Renal cortical epithelial cell (primary cell): ENCODE measurements around the gene CEP57. TPM values are rescaled to one million over a fixed set of nuclear protein-coding genes. Genes with fewer than 3 reads are reported as not detected.
A peak's percentile ranks its signal among the peaks of the same experiment; 100 is the strongest.
"Not testable (repeated sequence)": the region's sequence is repeated elsewhere in the genome, so short reads cannot be mapped to it uniquely, and the experiment has no call there.

Experiments used
- DNase-seq: peaks from one replicate; pipeline ENCODE4 v3.0.0-alpha.2; 2011; ENCODE audit warnings: low read depth
- total RNA-seq: library from RNA; depleted of rRNA; stranded (reverse); fragments of >200 nt; gene quantifications from 2 replicates; pipeline ENCODE4 v1.2.3, GENCODE V29; 2014

Gene CEP57
- total RNA-seq, 1 donor from 2014 or later, result 40.8 TPM

- DNase-seq, result not testable (repeated sequence)
These were observed 64.1 kb downstream of the CEP57 start for GRCh38 chr11:95854362-95854761.

DNA sequence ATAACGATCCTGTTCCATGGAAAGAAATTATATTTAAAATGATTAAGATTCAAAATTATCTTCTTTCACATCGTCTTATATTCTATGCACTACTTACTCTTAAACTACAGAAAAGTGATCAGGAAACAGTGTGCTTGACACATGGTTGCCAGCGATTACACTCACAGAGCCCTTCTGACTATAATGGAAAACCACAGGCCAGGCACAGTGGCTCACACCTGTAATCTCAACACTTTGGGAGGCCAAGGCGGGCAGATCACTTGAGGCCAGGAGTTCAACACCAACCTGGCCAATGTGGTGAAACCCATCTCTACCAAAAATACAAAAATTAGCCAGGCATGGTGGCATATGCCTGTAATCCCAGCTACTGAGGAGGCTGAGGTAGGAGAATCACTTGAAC, 69.7 kb downstream of the CEP57 start:
- not testable (repeated sequence) for DNase-seq

DNA sequence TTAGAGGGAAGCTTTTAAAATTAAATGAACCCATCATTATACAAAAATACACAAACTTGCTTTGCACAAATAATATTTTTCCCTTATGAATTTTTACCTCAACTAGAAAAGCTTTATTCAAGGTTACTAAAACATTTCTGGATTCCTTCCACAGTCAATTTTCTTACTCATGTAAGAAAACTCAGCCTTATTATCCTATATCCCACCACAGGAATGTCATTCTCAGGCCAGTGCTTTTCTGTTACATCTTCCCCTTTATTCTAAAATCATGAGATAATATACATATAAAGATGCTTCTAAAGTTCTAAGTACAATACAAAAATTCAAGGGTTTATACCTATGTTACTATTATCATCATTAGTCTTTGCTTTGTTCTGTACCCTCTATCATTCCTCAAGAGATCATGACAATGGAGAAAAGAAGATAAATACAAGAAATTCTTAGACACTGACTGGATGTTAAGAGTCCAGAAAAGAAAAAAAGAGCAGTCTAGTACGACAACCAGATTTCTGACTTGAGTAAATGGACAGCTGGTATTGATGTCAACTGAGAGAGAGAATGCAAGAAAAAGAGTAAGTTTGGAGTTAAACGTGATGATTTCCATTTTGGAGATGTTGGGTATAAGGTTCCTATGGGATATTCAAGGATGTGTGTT, 73.3 kb downstream of the CEP57 start:
- no peak for DNase-seq

- DNase-seq, result no peak
These were observed 76.8 kb downstream of the CEP57 start for GRCh38 chr11:95867105-95867504.

- not testable (repeated sequence) for DNase-seq
These were observed 80.6 kb downstream of the CEP57 start for GRCh38 chr11:95870877-95871276.

DNA sequence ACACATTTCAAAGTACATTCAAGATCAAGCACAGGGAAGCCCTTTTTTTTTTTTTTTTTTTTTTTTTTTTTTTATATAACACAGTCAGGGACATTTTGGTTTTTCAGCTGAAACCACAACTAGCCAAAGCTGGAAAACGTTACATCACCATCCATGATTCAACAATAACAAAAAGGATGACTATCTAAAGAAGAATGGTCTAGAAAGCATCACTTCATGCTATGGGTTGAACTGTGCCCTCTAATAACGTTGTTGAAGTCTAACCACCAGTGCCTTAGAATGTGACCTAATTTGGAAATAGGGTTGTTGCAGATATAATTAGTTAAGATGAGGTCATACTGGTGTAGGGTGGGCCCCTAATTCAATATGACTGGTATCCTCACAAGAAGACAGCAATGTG, 87.0 kb downstream of the CEP57 start:
- DNase-seq, result peak; percentile 99

Other genes starting within 250 kb of the CEP57 start
- 21.2 and 40.2 TPM in 2 replicates for gene FAM76B, start 716 bp upstream of the CEP57 start, total RNA-seq
- 51.1 and 67.1 TPM in 2 replicates for gene MTMR2, start 133.6 kb downstream of the CEP57 start, total RNA-seq